ENCODE data around the gene MPP2.

The MPP2 gene

DNA sequence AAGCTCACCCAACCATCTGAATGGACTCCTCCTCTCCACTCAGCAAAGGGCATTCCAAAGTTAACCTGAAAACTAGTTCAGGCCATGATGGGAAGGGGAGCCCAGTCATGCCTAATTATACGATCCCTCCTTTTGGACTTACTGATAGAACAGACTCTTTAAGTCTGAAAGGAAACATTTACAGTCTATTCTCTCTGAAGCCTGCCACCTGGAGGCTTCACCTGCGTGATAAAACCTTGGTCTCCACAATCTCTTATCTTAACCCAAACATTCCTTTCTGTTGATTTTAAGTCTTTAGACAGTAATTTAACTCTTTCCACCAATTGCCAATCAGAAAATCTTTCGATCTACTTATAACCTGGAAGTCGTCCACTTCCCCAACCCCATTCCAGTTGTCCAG lies 9.0 kb upstream of the MPP2 start:
- Histone ChIP-seq H3K4me1 (ENCODE audit: low read length) (no peaks in the 10 kb centered on the region), H3K9me3 (ENCODE audit: insufficient read depth, low read length) (no peaks in the 10 kb centered on the region), H2AFZ (ENCODE audit: low read depth, low read length) (no peak overlapping the region), H3K9ac (ENCODE audit: low read length) (no peak overlapping the region), H3K27ac (ENCODE audit: low read length) (no peak overlapping the region), H4K20me1 (ENCODE audit: insufficient read depth, low read length) (no peaks in the 10 kb centered on the region), H3K4me2 (ENCODE audit: low read length) (no peak overlapping the region), H3K27me3 (ENCODE audit: low read depth, low read length) (no peaks in the 10 kb centered on the region; the same call in 1 of the 2 replicates), H3K79me2 (ENCODE audit: low read length) (no peaks in the 10 kb centered on the region), H3K4me3 (ENCODE audit: low read length) (no peak overlapping the region), H3K36me3 (replicated peaks; ENCODE audit: low read depth, low read length) (no peaks in the 10 kb centered on the region)
- no peak for TF ChIP-seq EZH2phosphoT487 (IDR thresholded peaks at IDR 0.05; ENCODE audit: low read depth)
- TF ChIP-seq, protein P1, sequence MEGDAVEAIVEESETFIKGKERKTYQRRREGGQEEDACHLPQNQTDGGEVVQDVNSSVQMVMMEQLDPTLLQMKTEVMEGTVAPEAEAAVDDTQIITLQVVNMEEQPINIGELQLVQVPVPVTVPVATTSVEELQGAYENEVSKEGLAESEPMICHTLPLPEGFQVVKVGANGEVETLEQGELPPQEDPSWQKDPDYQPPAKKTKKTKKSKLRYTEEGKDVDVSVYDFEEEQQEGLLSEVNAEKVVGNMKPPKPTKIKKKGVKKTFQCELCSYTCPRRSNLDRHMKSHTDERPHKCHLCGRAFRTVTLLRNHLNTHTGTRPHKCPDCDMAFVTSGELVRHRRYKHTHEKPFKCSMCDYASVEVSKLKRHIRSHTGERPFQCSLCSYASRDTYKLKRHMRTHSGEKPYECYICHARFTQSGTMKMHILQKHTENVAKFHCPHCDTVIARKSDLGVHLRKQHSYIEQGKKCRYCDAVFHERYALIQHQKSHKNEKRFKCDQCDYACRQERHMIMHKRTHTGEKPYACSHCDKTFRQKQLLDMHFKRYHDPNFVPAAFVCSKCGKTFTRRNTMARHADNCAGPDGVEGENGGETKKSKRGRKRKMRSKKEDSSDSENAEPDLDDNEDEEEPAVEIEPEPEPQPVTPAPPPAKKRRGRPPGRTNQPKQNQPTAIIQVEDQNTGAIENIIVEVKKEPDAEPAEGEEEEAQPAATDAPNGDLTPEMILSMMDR (IDR thresholded peaks at IDR 0.05; ENCODE audit: low read depth, low read length): no peak

DNA sequence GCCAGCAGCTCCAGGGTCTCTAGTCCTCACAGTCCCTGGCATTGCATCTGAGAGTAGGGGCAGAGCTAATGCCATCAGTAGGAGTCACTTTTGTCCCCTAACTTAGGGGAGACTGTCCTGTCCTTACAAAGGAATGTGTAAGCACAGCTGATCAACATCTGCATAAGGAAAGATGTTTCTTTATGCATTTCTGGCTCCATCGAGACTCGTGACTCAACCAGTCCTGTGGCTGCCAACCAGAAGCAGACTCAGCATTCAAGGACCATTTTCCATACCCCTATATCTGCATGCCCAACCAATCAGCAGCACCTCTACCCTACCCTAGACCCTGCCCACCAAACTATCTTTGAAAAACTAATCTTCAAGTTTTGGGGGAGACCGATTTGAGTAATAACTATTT lies 8.2 kb upstream of the MPP2 start:
- Histone ChIP-seq H3K36me3 (replicated peaks; ENCODE audit: low read depth, low read length) (no peaks in the 10 kb centered on the region), H3K4me2 (ENCODE audit: low read length) (no peak overlapping the region), H3K27me3 (ENCODE audit: low read depth, low read length) (no peaks in the 10 kb centered on the region; the same call in 1 of the 2 replicates), H3K4me3 (ENCODE audit: low read length) (no peak overlapping the region), H3K9me3 (ENCODE audit: insufficient read depth, low read length) (no peaks in the 10 kb centered on the region), H2AFZ (ENCODE audit: low read depth, low read length) (no peak overlapping the region), H3K9ac (ENCODE audit: low read length) (no peak overlapping the region), H3K79me2 (ENCODE audit: low read length) (no peaks in the 10 kb centered on the region), H3K4me1 (ENCODE audit: low read length) (no peaks in the 10 kb centered on the region), H3K27ac (ENCODE audit: low read length) (no peak overlapping the region), H4K20me1 (ENCODE audit: insufficient read depth, low read length) (no peaks in the 10 kb centered on the region)
- no peak for TF ChIP-seq EZH2phosphoT487 (IDR thresholded peaks at IDR 0.05; ENCODE audit: low read depth)
- TF ChIP-seq, protein P1 (IDR thresholded peaks at IDR 0.05; ENCODE audit: low read depth, low read length): no peak

DNA sequence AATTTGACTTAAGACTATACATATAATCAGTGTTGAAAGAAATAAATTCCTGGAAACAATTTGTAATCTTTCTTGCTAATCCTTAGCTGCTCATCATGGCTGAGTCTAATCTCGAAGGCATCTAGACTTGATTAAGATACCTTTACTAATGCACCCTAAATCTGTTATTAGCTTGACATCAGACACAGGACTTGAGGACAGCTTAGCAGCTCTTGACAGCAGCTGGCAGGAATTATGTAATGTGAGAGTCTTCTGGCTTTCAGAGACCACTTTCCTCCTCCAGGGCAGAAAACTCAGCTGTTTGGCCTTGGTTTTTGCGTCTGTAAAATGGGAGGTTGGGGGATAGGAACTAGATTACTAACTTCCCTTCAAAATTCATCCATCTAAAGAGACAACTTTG lies 7.1 kb upstream of the MPP2 start:
- H3K4me1 ChIP-seq (ENCODE audit: low read length): no peaks in the 10 kb centered on the region
- H3K4me2 ChIP-seq (ENCODE audit: low read length): no peak overlapping the region
- TF ChIP-seq EZH2phosphoT487 (IDR thresholded peaks at IDR 0.05; ENCODE audit: low read depth): no peak
- TF ChIP-seq, protein P1 (IDR thresholded peaks at IDR 0.05; ENCODE audit: low read depth, low read length): no peak
- H2AFZ ChIP-seq (ENCODE audit: low read depth, low read length): no peak overlapping the region
- H3K27ac ChIP-seq (ENCODE audit: low read length): no peak overlapping the region
- peaks cover 3% of the 10 kb centered on the region for H3K27me3 ChIP-seq (ENCODE audit: low read depth, low read length)
- H3K36me3 ChIP-seq (replicated peaks; ENCODE audit: low read depth, low read length): no peaks in the 10 kb centered on the region
- H3K79me2 ChIP-seq (ENCODE audit: low read length): no peaks in the 10 kb centered on the region
- no peaks in the 10 kb centered on the region for H3K9me3 ChIP-seq (ENCODE audit: insufficient read depth, low read length)
- no peak overlapping the region for H3K9ac ChIP-seq (ENCODE audit: low read length)
- H3K4me3 ChIP-seq (ENCODE audit: low read length): no peak overlapping the region
- H4K20me1 ChIP-seq (ENCODE audit: insufficient read depth, low read length): 0 out of 2 replicates have a peak, but pooled peaks cover 3% of the 10 kb centered on the region

DNA sequence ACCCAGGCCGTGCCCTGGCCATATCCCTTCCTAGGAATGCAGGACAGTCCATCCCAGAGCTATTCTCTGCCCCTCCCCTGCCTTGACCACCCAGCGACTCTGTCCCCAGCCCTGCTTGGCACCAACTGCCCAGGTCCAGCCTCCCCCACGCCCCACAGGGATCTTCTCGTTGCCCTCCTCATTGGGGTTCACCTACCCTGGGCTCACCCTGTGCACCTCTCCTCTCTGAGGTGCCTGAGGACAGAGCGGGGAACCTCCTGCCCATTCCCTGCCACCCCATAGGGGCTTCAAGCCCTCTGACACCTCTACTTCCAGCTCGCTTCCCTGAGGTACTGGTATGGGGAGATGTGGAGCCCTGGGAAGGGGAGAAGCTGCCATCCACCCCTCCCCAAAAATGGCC lies 6.2 kb upstream of the MPP2 start:
- H4K20me1 ChIP-seq (ENCODE audit: insufficient read depth, low read length): 0 out of 2 replicates have a peak, but pooled peaks cover 3% of the 10 kb centered on the region
- no peak overlapping the region for H3K27ac ChIP-seq (ENCODE audit: low read length)
- H3K4me2 ChIP-seq (ENCODE audit: low read length): no peak overlapping the region
- H3K9me3 ChIP-seq (ENCODE audit: insufficient read depth, low read length): no peaks in the 10 kb centered on the region
- peaks cover 3% of the 10 kb centered on the region for H3K27me3 ChIP-seq (ENCODE audit: low read depth, low read length)
- H3K9ac ChIP-seq (ENCODE audit: low read length): no peak overlapping the region
- H2AFZ ChIP-seq (ENCODE audit: low read depth, low read length): no peak overlapping the region
- no peak overlapping the region for H3K4me3 ChIP-seq (ENCODE audit: low read length)
- no peaks in the 10 kb centered on the region for H3K36me3 ChIP-seq (replicated peaks; ENCODE audit: low read depth, low read length)
- H3K4me1 ChIP-seq (ENCODE audit: low read length): no peaks in the 10 kb centered on the region
- no peaks in the 10 kb centered on the region for H3K79me2 ChIP-seq (ENCODE audit: low read length)
- TF ChIP-seq, protein P1 (IDR thresholded peaks at IDR 0.05; ENCODE audit: low read depth, low read length): no peak
- no peak for TF ChIP-seq EZH2phosphoT487 (IDR thresholded peaks at IDR 0.05; ENCODE audit: low read depth)

Data from OCI-LY3 (cell line).